GM18867 (cell line): ENCODE measurements around the gene FBXL17.

ENCODE experiments used
- ATAC-seq: cut with Tn5 transposase; IDR thresholded peaks from one replicate; pipeline ENCODE4 v1.9.1; 2021; ENCODE audit warnings: mild to moderate bottlenecking, moderate library complexity; ENCODE audit not compliant: unreplicated experiment

FBXL17 gene

DNA sequence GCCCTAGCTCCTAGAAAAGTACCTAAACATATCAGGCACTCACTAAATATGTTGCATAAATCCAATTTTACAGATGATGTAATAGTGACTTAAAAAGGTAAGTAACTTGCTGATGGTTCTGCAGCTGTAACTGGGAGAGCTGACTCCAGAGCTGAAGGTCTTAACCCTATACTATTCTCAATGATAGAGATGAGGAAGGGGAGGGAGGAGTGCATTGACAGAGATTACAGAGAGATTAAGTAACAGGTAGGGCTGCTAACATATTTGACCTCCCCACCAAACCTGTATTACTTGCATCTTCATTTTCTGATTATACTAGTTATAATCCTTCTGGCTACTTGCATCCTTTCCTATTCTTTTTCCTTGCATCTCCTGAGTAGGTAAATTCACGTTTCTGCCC, 455.8 kb downstream of the FBXL17 start:
- no peak for ATAC-seq

DNA sequence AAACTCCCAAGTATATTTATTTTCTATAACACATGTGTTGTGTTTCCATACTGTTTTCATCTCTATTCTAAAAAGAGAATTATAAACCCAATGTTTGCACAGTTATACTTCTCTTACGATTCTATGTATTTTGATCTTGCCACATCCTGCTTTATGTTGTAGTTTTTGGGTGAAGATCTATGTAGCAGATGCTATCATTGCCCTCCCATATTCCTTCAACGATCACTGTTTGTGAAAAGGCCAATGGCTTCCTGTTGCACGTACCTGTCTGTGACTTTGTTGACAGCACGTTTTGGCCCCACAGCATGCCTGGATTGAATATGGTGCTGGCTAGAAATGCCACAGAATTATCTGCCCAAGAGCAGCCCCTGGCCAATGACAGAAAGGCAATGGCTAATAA, 456.7 kb downstream of the FBXL17 start:
- no peak for ATAC-seq

DNA sequence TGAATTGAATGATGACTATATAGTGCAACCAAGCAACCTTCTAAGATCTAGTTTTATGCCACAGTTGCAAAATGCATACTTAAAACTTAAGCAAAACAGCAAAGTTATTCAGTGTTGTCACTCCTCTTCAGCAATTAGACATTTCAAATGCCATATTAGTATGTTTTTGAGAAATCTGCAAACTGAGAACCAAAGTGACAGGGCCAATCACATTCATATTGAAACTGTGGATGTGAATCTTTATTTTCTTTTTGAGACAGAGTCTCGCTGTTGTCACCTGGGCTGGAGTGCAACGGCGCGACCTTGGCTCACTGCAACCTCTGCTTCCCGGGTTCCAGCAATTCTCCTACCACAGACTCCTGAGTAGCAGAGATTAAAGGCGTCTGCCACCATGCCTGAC, 461.9 kb downstream of the FBXL17 start:
- peak; percentile 78 for ATAC-seq

DNA sequence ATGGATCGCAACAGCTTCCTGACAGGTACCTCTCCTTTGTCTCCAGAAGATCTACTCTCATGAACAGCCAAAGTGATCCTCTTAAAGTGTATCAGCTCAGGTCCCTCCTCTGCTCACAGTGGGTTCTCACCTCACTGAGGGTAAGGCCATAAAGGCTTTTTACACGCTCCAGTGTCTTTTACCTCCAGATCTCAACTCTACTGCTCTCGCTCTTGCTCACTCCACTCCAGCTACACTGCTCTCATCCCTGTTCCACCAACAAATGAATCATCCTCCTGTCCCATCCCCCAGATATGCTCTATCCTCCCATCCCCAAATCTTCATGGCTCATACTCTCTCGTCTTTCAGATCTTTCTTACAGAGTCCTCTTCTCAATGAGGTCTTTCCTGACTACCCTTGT, 462.5 kb downstream of the FBXL17 start:
- peak; percentile 25 for ATAC-seq

DNA sequence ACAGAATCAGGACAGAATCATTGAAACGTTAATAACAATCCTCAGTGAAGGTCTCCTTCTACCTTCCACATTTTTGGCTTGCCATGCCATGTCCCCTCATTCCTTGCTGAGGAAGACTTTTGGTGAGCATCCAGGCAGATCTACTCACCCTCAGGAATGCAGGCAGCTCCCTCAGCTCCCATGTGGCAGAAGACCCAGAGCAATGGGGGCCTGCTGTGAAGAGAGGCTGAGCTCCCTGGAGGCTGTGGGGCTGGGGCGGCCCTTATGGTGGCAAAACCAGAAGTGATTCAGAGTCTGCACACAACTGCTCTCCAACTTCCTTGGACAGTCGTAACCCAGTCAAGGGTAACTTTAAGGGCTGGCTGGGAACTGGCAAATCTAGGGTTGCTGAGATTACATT, 463.9 kb downstream of the FBXL17 start:
- no peak for ATAC-seq

DNA sequence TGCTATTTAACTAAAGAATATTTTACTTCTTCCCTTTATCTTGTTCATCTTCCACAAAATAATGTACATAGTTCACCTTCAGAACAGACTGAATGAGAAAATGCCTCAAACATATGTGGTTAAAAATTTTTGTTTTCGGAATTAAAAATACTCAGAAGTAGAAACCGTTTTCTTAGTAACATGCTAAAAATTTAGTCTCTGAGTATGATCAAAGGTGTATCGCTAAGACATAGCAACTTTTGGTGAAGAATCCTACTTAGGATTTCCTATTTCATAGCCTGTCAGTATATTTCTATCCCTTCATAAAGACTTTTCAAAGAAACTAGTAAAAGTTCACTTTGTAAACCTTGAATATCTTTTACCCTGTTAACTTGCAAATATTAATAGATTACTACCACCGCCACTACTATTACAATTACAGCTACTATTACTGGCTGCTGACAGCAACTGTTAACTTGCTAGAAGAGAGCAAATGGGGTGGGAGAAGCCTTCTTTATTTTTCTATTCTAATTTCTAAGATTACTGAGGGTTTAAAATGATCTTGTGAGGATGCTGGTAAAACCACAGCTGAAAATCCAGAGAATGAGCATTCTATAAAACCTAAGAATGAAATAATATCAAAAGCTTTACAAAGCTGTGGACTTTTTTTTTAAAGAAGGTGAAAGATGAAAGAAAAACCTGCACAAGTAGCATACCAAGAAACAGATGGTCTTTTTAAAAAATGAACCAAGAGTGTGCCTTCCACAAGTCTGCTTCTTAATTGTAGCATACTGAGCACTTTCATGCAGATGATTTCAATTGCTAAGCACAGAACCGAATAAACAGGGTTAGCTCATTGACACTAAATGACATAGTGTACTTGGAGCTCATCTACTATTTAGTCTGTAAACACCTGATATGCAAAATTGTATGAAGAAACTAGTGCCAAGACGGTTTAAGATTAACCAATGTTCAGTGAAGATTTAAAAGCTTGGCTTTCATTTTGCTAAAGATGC, 464.9 kb downstream of the FBXL17 start:
- ATAC-seq = no peak

DNA sequence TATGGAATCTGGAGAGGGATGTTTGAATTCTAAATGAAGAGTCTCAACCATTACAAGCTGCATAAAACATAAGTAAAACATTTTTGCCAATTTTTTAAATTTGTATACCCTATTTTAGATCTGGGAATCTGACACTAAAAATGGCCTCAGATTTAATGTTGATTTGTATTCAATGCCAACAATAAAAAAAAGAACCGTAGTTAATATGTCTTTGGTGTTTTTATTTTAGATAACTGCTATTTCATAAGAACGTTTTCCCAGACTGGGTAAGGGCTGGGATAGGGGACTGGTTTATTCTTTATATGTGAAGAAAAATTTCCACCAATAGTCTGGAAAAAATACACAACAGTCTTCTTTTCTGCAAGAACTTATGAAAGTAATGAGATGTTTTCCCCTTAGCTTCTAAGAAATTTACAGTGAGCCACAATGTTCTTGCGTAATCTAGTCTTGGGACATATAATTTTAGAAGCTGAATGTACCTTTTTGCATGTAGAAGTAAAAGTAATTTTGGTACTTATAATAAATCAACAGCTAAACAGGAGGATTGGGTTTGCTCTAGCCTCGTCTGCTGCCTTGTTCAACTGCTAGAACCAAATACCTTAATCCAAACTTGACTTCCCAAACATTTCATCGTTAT, 466.6 kb downstream of the FBXL17 start:
- ATAC-seq = no peak

DNA sequence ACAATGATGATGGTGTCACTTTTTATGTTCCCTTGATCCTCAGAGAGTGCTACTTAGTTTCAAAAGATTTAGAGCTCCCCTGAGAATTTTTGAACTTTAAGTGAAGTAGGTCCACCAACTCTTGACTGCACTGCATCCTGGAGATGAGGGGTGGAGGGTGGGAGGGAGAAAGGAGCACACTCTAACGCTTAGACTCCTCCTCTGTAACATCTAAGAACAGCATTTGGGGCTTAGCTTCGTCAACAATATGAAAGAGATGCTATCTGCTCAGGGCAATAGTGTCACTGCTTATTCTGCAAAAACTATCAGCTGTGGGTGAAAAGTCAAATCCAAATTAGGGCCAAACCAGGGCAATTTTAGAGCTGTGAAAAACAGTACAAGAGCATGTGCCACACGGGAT, 468.4 kb downstream of the FBXL17 start:
- ATAC-seq = no peak

DNA sequence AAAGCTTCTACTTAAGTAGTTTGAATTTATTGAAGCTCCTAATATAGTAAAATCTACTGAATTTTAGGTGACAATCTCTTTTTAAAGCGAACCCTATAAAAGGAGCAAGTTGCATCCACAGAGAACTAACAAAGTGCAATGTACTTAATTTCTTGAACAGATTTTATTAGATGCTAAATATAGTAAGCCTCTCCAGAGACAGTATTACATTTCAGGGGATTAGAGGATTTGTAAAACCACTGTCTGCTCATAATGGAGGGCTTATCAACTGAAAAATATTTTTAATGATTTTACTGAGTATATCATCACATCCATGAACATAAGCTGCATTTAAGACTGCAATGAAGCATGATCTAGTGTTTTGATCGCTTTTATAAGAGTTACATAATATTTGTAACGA, 481.2 kb downstream of the FBXL17 start:
- no peak for ATAC-seq

DNA sequence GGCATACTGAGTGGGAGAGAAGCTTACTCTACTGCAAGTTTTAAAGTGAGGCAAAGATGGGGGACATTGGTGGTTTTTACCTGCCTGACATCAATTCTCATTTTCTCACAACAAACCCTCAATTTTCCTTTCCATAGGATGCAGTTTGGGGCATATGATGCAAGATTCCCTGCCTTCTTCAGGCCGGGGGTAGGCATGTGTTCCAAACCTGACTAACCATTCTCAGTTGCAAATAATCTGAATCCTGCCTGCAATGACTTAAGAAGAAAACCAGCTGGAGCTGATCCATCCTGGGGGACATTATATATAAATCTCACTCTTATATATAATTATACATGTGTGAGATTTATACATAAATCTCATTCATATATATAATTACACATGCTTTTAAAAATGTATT, 487.5 kb downstream of the FBXL17 start:
- ATAC-seq = no peak

DNA sequence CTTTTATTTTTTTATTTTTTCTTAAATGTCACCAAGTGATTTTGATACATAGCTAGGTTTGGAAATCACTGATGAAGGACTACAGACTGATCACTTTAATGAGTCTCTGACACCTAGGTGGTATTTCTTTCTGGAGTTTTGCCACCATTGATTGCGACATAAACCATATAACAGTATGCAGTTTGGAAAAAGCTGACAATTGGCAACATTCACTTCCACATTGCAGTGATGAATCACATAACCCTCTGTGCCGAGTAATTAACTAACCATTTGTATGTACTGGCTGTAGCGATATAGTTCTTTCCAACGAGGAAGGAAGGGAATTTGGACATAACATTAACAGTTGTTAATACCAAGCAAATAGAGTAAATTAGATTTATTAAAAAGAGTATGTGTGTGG, 488.3 kb downstream of the FBXL17 start:
- no peak for ATAC-seq

DNA sequence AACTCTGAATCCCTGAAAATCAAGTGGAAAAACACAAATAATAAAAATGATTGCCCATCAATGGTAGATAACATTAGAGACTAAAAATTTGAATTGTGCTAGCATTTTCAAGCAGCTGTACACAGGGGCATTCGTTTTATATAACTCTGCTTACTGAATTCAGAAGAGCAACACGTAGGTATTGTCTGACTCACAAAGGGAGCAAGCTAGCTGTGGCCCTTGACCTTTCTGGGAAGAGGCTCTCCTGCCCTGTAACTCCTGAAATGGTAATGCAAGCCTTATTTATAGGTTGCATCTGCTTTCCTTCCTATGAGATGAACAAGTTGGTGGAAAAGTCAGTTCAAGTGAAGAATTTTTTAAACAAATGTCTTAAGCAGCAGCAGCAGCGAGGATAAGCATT, 492.5 kb downstream of the FBXL17 start:
- no peak for ATAC-seq

DNA sequence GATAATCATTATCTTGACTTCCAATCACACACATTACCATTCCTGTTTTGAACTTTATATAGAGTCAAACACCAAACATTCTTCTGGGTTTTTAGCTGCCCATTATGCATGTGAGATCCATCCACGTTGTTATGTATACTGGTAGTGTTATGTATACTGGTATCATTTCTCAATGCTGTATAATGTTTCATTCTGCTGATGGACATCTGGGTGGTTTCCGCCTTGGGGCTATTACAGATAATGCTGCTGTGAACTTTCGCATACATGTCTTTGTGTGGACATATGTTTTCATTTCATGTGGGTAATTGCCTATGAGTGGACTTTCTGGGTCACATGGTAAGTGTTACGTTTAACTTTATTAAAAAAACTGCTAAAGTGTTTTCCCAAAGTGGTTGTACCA, 493.4 kb downstream of the FBXL17 start:
- no peak for ATAC-seq

DNA sequence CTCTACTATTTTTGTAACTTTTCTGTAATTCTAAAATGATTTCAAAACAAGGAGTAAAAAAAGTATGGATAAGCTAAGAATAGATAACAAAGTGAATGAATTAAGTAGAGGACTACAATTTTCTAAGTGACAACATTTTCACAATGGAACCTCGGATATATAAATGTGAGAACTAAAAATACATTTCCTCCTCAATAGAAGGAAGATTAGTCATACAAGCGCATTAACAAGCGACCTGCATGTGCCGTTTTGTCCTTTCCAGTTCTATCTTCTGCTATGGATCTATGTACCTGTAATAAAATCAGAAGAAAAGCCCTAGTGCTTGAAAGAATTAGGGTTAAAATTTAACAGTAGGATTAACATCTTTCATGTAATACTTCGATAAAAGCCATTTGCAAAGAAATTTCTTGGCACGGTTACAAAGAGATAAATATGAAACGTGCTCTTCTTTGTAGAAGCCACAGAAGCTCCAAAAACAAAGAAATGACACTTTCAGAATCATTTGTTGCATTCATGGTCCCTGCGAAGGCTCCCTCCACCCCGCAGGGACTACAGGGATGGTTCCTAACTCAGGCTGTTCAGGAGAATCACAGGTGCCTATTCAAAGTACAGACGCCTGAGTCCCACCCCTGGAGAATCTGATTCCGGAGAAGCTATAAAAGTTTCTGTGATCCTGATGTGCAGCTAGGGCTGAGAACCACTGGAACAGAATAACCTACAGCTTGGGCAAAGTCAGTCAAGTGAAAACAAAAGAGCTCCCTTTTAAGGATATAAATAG, 494.5 kb downstream of the FBXL17 start:
- no peak for ATAC-seq

DNA sequence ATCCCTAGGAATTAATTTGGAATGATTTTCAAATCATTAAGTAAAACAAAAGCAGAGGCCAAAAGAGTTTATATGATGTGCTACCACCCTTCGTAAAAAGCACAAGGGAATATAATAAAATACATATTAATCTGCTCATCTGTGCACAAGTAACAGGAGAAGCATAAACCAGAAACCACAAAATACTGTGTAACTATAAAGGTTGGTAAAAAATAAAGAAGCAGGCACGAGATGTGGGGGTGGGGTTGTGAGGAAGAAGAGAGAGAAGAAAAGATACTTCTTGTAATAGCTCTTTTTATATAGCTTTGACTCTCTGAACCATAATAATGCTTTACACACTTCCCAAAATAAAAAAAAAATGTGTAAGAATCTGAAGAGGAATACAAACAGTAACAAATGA, 496.3 kb downstream of the FBXL17 start:
- ATAC-seq = no peak

DNA sequence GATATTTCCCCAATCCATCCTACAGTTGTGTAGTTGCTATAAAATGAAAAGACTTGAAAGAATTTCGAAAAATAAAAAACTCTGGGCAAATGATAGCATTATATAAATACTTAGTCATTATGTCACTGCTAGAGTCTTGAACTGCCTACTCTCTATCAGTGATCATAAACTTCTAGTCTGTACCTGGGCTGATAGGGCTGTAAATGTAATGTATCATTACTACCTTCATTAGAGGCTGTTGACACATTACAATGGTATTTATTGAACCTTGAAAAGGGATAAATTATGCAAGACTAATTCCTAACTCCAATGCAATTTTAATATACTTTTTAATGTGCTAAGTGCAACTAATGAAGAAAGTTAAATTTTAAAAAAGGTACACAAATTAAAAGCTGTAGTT, 497.0 kb downstream of the FBXL17 start:
- no peak for ATAC-seq

DNA sequence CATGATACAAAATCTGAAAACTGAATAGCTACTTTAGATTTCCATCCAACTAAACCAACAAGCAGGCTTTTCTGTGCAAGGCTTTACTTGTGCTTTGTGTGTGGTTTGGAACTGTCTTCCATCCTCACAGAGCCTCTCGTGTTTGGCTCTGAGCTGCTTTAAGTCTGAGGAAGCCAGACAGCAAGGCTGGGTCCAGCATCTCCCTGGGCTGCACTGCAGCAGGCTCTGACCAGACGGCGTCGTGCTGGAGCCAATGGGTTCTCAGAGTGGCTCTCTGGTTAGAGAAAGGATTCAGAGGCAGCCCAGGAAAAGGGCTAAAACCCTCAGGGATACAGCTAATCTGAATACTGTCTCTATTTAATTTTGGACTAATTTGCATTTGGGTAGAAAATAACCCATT, 503.2 kb downstream of the FBXL17 start:
- ATAC-seq = no peak

DNA sequence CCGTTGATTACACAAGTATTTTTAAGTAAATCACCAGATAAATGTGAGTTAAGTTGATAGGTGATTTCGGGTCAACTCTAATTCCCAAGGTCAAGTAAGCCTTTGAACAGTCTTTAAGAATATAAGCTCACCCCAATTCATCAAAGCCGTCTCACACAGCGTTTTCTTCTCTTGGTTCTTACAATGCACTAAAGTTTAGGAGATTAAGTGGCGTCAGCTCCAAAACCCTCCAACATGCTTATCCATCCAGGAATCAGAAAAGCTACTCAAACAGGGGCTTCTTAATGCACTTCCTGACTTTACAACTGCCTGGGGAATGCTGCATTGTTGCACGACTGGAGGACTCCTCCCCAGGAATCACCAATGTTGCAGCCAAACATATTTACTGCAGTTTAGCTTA, 505.0 kb downstream of the FBXL17 start:
- no peak for ATAC-seq

DNA sequence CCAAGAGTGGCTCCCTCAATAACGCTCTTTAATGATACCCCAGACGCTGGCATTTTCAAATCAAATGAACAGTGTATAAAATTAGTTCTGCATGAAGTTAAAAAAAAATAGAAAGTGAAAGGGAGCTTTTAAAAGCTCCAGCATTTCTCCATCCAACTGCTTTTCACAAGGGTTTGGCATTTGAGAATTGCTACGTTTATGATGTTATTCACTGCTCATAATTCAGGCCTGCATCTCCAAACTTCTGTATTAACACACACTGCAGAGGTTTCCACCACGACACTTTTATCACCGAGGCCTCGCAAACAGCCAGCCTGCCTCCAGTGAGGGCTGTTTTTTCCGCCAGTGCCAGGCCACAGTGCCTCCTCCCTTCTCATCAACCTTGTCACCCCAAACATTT, 505.6 kb downstream of the FBXL17 start:
- no peak for ATAC-seq

DNA sequence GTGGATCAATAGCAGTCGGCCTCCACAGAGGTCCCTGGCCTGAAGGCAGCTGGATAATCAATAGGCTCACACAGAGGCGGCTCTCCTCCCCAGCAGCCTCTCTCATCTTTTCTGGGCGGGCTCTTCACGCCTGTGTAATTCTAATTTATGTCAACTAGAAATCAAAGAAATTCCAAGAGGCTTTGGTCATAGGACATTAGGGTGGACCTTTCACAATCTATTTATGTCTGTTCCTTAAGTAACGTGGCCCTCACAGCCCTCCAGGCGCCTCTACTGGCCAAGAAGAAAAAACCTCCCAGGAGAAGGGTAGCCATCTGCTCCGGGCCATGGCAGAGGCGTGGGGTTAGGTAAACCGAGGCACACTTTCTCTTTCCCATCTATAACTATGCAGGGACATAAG, 506.1 kb downstream of the FBXL17 start:
- no peak for ATAC-seq

DNA sequence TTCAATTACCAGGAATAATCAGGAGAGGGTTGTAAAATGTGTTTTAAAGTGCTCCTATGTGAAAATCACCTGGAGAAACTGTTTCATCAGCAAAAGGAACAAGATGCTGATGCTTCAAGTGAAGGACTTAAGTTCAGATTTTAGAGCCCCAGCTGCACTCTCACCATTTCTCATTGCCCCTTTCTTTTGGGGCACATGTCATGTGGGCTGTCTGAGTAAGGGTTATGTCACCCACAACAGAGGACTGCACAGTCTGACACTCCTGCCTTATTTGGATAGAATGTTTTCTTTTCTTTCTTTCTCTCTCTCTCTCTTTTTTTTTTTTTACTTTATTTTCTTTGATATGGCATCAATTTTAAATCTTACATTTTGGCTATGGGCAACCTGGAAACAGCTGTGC, 507.1 kb downstream of the FBXL17 start:
- no peak for ATAC-seq

DNA sequence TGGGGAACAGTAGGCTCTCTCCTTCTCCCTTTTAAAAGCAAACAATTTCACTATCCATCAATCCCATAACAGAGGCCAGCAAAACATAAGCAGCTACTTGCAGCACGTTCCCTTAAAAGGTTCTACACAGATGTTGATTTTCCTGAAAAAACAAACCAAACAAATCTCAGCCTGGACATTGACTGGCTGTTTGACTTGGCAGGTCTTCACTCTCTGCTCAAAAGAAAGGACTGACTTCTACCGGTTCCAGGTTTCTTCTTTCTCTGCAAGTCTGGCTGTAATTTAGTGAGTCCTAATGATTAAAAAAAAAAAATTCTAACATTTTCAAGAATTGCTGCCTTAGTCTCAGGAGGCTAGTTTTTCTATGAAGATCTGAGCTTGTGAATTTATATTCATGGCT, 508.0 kb downstream of the FBXL17 start:
- ATAC-seq = no peak
